ENCODE results near the gene LHX1. TPM values are rescaled to one million over a fixed set of nuclear protein-coding genes. Genes with fewer than 3 reads are reported as not detected.
A peak's percentile ranks its signal among the peaks of the same experiment; 100 is the strongest.

LHX1 gene
- total RNA-seq, 1 experiment from 2014 or later, result 0.61 TPM

- POLR2A ChIA-PET, result no interaction called here
- Mint-ChIP-seq H3K4me3 (peak overlapping the region; percentile 78), H3K27me3 (ENCODE audit: low read depth) (peaks cover 98% of the 10 kb centered on the region), H3K4me1 (peaks cover 76% of the 10 kb centered on the region), H3K9me3 (no peaks in the 10 kb centered on the region), H3K27ac (no peak overlapping the region), H3K36me3 (no peaks in the 10 kb centered on the region)
- no peak for DNase-seq (ENCODE audit: low spot score)
- ATAC-seq, result no peak
- TF ChIP-seq ZNF396 (CRISPR knock-in tag; IDR thresholded peaks at IDR 0.05; ENCODE audit: borderline replicate concordance) (no peak), RORB (CRISPR knock-in tag; IDR thresholded peaks at IDR 0.05) (no peak), TEAD1 (CRISPR knock-in tag; IDR thresholded peaks at IDR 0.05) (no peak), NFYB (CRISPR knock-in tag; conservative IDR thresholded peaks at IDR 0.05; ENCODE audit: low read depth) (no peak), USF1 (CRISPR knock-in tag; IDR thresholded peaks at IDR 0.05) (no peak), ZNF512 (CRISPR knock-in tag; IDR thresholded peaks at IDR 0.05; ENCODE audit: borderline replicate concordance) (no peak), MXD4 (CRISPR knock-in tag; IDR thresholded peaks at IDR 0.05; ENCODE audit: borderline replicate concordance) (no peak), NR2C2 (CRISPR knock-in tag; IDR thresholded peaks at IDR 0.05) (no peak), ZNF671 (CRISPR knock-in tag; IDR thresholded peaks at IDR 0.05) (no peak), GABPB1 (CRISPR knock-in tag; IDR thresholded peaks at IDR 0.05) (no peak), GTF2I (CRISPR knock-in tag; conservative IDR thresholded peaks at IDR 0.05) (no peak), CREM (CRISPR knock-in tag; IDR thresholded peaks at IDR 0.05) (no peak), PRRX2 (CRISPR knock-in tag; IDR thresholded peaks at IDR 0.05) (no peak), ZNF423 (CRISPR knock-in tag; IDR thresholded peaks at IDR 0.05) (no peak)
- TF ChIP-seq, protein P1, sequence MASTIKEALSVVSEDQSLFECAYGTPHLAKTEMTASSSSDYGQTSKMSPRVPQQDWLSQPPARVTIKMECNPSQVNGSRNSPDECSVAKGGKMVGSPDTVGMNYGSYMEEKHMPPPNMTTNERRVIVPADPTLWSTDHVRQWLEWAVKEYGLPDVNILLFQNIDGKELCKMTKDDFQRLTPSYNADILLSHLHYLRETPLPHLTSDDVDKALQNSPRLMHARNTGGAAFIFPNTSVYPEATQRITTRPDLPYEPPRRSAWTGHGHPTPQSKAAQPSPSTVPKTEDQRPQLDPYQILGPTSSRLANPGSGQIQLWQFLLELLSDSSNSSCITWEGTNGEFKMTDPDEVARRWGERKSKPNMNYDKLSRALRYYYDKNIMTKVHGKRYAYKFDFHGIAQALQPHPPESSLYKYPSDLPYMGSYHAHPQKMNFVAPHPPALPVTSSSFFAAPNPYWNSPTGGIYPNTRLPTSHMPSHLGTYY (CRISPR knock-in tag; IDR thresholded peaks at IDR 0.05), result no peak
- TF ChIP-seq, protein P2, sequence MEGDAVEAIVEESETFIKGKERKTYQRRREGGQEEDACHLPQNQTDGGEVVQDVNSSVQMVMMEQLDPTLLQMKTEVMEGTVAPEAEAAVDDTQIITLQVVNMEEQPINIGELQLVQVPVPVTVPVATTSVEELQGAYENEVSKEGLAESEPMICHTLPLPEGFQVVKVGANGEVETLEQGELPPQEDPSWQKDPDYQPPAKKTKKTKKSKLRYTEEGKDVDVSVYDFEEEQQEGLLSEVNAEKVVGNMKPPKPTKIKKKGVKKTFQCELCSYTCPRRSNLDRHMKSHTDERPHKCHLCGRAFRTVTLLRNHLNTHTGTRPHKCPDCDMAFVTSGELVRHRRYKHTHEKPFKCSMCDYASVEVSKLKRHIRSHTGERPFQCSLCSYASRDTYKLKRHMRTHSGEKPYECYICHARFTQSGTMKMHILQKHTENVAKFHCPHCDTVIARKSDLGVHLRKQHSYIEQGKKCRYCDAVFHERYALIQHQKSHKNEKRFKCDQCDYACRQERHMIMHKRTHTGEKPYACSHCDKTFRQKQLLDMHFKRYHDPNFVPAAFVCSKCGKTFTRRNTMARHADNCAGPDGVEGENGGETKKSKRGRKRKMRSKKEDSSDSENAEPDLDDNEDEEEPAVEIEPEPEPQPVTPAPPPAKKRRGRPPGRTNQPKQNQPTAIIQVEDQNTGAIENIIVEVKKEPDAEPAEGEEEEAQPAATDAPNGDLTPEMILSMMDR (IDR thresholded peaks at IDR 0.05), result no peak
- TF ChIP-seq, protein P3, sequence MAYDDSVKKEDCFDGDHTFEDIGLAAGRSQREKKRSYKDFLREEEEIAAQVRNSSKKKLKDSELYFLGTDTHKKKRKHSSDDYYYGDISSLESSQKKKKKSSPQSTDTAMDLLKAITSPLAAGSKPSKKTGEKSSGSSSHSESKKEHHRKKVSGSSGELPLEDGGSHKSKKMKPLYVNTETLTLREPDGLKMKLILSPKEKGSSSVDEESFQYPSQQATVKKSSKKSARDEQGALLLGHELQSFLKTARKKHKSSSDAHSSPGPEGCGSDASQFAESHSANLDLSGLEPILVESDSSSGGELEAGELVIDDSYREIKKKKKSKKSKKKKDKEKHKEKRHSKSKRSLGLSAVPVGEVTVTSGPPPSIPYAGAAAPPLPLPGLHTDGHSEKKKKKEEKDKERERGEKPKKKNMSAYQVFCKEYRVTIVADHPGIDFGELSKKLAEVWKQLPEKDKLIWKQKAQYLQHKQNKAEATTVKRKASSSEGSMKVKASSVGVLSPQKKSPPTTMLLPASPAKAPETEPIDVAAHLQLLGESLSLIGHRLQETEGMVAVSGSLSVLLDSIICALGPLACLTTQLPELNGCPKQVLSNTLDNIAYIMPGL (CRISPR knock-in tag; IDR thresholded peaks at IDR 0.05), result no peak
- TF ChIP-seq, protein P4, sequence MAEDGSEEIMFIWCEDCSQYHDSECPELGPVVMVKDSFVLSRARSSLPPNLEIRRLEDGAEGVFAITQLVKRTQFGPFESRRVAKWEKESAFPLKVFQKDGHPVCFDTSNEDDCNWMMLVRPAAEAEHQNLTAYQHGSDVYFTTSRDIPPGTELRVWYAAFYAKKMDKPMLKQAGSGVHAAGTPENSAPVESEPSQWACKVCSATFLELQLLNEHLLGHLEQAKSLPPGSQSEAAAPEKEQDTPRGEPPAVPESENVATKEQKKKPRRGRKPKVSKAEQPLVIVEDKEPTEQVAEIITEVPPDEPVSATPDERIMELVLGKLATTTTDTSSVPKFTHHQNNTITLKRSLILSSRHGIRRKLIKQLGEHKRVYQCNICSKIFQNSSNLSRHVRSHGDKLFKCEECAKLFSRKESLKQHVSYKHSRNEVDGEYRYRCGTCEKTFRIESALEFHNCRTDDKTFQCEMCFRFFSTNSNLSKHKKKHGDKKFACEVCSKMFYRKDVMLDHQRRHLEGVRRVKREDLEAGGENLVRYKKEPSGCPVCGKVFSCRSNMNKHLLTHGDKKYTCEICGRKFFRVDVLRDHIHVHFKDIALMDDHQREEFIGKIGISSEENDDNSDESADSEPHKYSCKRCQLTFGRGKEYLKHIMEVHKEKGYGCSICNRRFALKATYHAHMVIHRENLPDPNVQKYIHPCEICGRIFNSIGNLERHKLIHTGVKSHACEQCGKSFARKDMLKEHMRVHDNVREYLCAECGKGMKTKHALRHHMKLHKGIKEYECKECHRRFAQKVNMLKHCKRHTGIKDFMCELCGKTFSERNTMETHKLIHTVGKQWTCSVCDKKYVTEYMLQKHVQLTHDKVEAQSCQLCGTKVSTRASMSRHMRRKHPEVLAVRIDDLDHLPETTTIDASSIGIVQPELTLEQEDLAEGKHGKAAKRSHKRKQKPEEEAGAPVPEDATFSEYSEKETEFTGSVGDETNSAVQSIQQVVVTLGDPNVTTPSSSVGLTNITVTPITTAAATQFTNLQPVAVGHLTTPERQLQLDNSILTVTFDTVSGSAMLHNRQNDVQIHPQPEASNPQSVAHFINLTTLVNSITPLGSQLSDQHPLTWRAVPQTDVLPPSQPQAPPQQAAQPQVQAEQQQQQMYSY (CRISPR knock-in tag; IDR thresholded peaks at IDR 0.05), result no peak
- TF ChIP-seq, protein P5, sequence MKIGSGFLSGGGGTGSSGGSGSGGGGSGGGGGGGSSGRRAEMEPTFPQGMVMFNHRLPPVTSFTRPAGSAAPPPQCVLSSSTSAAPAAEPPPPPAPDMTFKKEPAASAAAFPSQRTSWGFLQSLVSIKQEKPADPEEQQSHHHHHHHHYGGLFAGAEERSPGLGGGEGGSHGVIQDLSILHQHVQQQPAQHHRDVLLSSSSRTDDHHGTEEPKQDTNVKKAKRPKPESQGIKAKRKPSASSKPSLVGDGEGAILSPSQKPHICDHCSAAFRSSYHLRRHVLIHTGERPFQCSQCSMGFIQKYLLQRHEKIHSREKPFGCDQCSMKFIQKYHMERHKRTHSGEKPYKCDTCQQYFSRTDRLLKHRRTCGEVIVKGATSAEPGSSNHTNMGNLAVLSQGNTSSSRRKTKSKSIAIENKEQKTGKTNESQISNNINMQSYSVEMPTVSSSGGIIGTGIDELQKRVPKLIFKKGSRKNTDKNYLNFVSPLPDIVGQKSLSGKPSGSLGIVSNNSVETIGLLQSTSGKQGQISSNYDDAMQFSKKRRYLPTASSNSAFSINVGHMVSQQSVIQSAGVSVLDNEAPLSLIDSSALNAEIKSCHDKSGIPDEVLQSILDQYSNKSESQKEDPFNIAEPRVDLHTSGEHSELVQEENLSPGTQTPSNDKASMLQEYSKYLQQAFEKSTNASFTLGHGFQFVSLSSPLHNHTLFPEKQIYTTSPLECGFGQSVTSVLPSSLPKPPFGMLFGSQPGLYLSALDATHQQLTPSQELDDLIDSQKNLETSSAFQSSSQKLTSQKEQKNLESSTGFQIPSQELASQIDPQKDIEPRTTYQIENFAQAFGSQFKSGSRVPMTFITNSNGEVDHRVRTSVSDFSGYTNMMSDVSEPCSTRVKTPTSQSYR (CRISPR knock-in tag; IDR thresholded peaks at IDR 0.05), result no peak
- CTCF ChIA-PET, result interaction anchor here (0.7 to 1.6 kb wide), 3 partner anchors 48 to 1494 kb away, joined by 3 to 4 read pairs (median 3); no protein-coding TSS in a partner anchor
Observed at GRCh38 chr17:36932694-36933511, 4.4 kb upstream of the LHX1 start.
